ENCODE measurements around the gene KRT6C.

KRT6C gene

DNA sequence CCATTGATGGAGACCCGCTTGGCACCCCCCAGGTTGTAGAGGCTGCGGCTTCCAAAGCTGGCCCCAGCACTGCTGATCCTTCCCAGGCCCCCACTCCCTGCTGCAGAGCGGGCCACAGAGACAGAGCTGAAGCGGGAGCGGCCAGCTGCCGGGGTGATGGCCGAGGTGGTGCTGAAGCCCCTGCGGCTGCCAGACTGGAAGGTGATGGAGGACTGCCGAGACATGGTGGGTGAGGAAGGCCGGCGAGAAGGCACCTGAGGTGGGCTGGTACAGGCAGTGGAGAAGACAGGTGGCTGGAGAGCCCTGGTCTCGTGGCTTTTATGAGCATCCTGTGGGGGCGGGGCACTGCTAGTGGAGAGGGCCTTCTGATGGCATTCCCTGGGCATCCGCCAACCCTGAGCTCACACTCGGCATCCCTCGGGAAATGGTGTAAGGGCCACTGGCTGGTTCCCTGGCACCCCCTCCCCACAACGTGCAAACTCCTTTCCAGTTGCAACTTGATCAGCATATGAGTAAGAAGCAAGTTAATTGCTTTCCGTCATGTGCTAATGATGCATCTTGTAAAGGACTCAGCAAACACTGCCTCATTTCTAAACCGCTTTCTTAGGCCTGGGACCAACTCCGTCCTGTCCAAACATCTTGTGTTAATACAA is 39.4 kb downstream of the KRT6C start, which contains the start of gene KRT75:
KRT75 (minus strand) TSS at position 291 of the 653 bp plus-strand sequence; CDS start at position 224, 67 bp downstream.
- H3K4me3 ChIP-seq (ENCODE audit: low read depth, low read length, poor library complexity, severe bottlenecking): no peak within 1 kb of the TSS
- no peaks in the 10 kb centered on the region for H4K20me1 ChIP-seq (ENCODE audit: insufficient read depth, low read length)
- H3K27me3 ChIP-seq (ENCODE audit: insufficient read depth, low read length): no peaks in the 10 kb centered on the region; the same call in 1 of the 2 replicates
- no peaks in the 10 kb centered on the region for H3K9me3 ChIP-seq (ENCODE audit: low read length)
- H3K9me2 ChIP-seq (ENCODE audit: low read depth, low read length): no peaks in the 10 kb centered on the region
- no peaks in the 10 kb centered on the region for H3F3A ChIP-seq (ENCODE audit: insufficient read depth, low read length)
- no peak within 1 kb of the TSS for H3K4me2 ChIP-seq (ENCODE audit: low read length)
- no peaks in the 10 kb centered on the region for H3K36me3 ChIP-seq (ENCODE audit: insufficient read depth, low read length)
- H2AFZ ChIP-seq (ENCODE audit: low read length): no peak within 1 kb of the TSS
- TF ChIP-seq EZH2 (IDR thresholded peaks at IDR 0.05; ENCODE audit: borderline replicate concordance, low read length): no peak
- TF ChIP-seq, protein P1, sequence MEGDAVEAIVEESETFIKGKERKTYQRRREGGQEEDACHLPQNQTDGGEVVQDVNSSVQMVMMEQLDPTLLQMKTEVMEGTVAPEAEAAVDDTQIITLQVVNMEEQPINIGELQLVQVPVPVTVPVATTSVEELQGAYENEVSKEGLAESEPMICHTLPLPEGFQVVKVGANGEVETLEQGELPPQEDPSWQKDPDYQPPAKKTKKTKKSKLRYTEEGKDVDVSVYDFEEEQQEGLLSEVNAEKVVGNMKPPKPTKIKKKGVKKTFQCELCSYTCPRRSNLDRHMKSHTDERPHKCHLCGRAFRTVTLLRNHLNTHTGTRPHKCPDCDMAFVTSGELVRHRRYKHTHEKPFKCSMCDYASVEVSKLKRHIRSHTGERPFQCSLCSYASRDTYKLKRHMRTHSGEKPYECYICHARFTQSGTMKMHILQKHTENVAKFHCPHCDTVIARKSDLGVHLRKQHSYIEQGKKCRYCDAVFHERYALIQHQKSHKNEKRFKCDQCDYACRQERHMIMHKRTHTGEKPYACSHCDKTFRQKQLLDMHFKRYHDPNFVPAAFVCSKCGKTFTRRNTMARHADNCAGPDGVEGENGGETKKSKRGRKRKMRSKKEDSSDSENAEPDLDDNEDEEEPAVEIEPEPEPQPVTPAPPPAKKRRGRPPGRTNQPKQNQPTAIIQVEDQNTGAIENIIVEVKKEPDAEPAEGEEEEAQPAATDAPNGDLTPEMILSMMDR (IDR thresholded peaks at IDR 0.05; ENCODE audit: low read length): no peak
- H3K79me2 ChIP-seq (ENCODE audit: insufficient read depth, low read length): no peaks in the 10 kb centered on the region
- no peaks in the 10 kb centered on the region for H3K4me1 ChIP-seq (ENCODE audit: insufficient read depth, low read length, severe bottlenecking)
- H3K27ac ChIP-seq (ENCODE audit: low read depth, low read length, poor library complexity, severe bottlenecking): no peak within 1 kb of the TSS
- no peak within 1 kb of the TSS for H3K9ac ChIP-seq (ENCODE audit: low read length)

DNA sequence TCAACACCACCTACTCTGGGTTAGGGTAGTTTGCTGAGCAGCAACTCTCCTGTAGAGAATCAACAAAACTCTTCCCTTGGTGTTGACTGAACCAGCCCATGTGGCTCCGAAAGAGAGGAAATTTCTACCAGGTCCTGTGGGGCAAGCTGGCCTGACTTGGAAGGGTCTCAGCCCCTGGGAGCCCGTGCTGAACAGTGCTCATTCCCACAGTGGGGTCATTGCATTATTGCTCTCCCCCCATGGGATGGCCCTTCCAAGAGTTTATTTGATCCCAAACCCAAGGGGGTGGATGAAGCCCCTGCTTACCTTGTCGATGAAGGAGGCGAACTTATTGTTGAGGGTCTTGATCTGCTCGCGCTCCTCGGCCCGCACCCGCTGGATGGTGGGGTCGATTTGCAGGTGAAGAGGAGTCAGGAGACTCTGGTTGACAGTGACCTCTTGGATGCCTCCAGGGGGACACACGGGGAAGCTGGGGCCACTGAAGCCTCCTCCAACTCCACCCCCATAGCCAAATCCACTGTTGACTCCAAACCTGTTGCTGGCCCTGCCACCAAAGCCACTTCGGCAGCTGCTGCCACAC is 40.0 kb downstream of the KRT6C start:
- H3K9ac ChIP-seq (ENCODE audit: low read length): no peak overlapping the region
- no peaks in the 10 kb centered on the region for H3K9me3 ChIP-seq (ENCODE audit: low read length)
- H3F3A ChIP-seq (ENCODE audit: insufficient read depth, low read length): no peaks in the 10 kb centered on the region
- H2AFZ ChIP-seq (ENCODE audit: low read length): no peak overlapping the region
- no peaks in the 10 kb centered on the region for H3K9me2 ChIP-seq (ENCODE audit: low read depth, low read length)
- H4K20me1 ChIP-seq (ENCODE audit: insufficient read depth, low read length): no peaks in the 10 kb centered on the region
- no peaks in the 10 kb centered on the region for H3K79me2 ChIP-seq (ENCODE audit: insufficient read depth, low read length)
- no peaks in the 10 kb centered on the region for H3K4me1 ChIP-seq (ENCODE audit: insufficient read depth, low read length, severe bottlenecking)
- TF ChIP-seq EZH2 (IDR thresholded peaks at IDR 0.05; ENCODE audit: borderline replicate concordance, low read length): no peak
- TF ChIP-seq, protein P1 (IDR thresholded peaks at IDR 0.05; ENCODE audit: low read length): no peak
- H3K4me2 ChIP-seq (ENCODE audit: low read length): no peak overlapping the region
- no peak overlapping the region for H3K27ac ChIP-seq (ENCODE audit: low read depth, low read length, poor library complexity, severe bottlenecking)
- no peaks in the 10 kb centered on the region; the same call in 1 of the 2 replicates for H3K27me3 ChIP-seq (ENCODE audit: insufficient read depth, low read length)
- H3K4me3 ChIP-seq (ENCODE audit: low read depth, low read length, poor library complexity, severe bottlenecking): no peak overlapping the region
- no peaks in the 10 kb centered on the region for H3K36me3 ChIP-seq (ENCODE audit: insufficient read depth, low read length)

DNA sequence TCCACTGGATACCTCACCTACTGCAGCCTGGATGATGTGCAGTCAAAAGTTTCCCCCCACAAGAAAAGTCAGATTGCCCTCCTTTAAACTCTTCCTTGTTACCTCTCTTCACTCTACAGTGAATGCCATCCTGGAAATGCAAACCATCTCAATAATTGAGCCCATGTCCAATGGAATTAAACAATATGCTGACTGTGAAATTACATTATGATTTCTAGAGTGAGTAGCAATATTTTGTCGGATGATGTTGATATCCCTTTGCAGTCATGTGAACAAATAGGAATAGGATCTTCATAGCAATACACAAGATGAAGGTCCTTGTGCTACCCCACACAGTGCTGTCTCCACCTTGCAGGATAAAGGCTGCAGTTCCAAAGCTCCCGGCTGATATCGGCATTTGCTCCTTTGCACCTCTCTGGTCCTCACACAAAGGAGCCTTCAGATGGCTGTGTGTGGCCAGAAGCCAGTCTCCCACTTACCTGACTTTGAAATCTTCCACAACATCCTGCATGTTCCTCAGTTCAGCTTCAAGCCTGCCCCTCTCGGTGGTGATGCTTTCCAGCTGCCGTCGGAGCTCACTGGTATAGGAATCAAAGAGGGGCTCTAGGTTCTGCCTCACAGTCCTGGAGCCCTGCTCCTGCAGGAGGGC is 40.9 kb downstream of the KRT6C start:
- H4K20me1 ChIP-seq (ENCODE audit: insufficient read depth, low read length): no peaks in the 10 kb centered on the region
- H3K4me2 ChIP-seq (ENCODE audit: low read length): no peak overlapping the region
- H3K27ac ChIP-seq (ENCODE audit: low read depth, low read length, poor library complexity, severe bottlenecking): no peak overlapping the region
- no peak overlapping the region for H3K4me3 ChIP-seq (ENCODE audit: low read depth, low read length, poor library complexity, severe bottlenecking)
- no peaks in the 10 kb centered on the region; the same call in 1 of the 2 replicates for H3K27me3 ChIP-seq (ENCODE audit: insufficient read depth, low read length)
- TF ChIP-seq, protein P1 (IDR thresholded peaks at IDR 0.05; ENCODE audit: low read length): no peak
- TF ChIP-seq EZH2 (IDR thresholded peaks at IDR 0.05; ENCODE audit: borderline replicate concordance, low read length): no peak
- no peaks in the 10 kb centered on the region for H3F3A ChIP-seq (ENCODE audit: insufficient read depth, low read length)
- no peaks in the 10 kb centered on the region for H3K36me3 ChIP-seq (ENCODE audit: insufficient read depth, low read length)
- no peak overlapping the region for H3K9ac ChIP-seq (ENCODE audit: low read length)
- H3K79me2 ChIP-seq (ENCODE audit: insufficient read depth, low read length): no peaks in the 10 kb centered on the region
- no peak overlapping the region for H2AFZ ChIP-seq (ENCODE audit: low read length)
- no peaks in the 10 kb centered on the region for H3K9me3 ChIP-seq (ENCODE audit: low read length)
- H3K9me2 ChIP-seq (ENCODE audit: low read depth, low read length): no peaks in the 10 kb centered on the region
- H3K4me1 ChIP-seq (ENCODE audit: insufficient read depth, low read length, severe bottlenecking): no peaks in the 10 kb centered on the region
